Hepatocyte (in vitro differentiated cells): ENCODE measurements around the gene CALU.

ENCODE experiments used
- EZH2 ChIP-seq: fragments of 200-600 bp; sonication (generic); IDR thresholded peaks from 2 replicates; pipeline ENCODE4 v1.6.1; 2016; ENCODE audit warnings: antibody characterized with exemption, mild to moderate bottlenecking, borderline replicate concordance
- EZH2phosphoT487 ChIP-seq: fragments of 200-600 bp; sonication (generic); IDR thresholded peaks from one replicate; pipeline ENCODE4 v1.6.1; 2018; ENCODE audit warnings: antibody characterized with exemption, mild to moderate bottlenecking, low read depth, moderate library complexity; ENCODE audit not compliant: unreplicated experiment, severe bottlenecking
- TF ChIP-seq, protein P1 (sequence below): fragments of 200-600 bp; sonication (generic); IDR thresholded peaks from 2 replicates; pipeline ENCODE4 v1.5.1; 2016; ENCODE audit warnings: antibody characterized with exemption, mild to moderate bottlenecking; ENCODE audit not compliant: poor library complexity

DNA sequence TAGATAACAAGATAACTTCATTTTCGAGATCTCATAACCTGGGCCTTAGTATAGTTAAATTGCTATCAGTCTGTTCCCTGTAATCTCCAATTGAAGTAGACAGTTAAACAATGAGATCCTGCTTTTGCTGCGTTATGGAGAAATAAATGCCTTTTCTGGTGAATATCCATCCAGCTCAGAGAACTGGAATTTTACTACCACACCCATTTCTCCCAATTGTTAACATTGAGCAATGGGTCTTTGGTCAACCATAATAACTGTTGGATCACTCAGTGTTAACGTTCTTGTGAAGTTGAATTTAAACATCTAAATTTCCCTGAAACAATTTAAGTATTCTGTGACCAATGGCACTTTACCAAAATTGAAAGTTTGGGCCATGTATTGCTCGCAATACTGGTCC is 3.0 kb downstream of the CALU start:
- TF ChIP-seq, protein P1, sequence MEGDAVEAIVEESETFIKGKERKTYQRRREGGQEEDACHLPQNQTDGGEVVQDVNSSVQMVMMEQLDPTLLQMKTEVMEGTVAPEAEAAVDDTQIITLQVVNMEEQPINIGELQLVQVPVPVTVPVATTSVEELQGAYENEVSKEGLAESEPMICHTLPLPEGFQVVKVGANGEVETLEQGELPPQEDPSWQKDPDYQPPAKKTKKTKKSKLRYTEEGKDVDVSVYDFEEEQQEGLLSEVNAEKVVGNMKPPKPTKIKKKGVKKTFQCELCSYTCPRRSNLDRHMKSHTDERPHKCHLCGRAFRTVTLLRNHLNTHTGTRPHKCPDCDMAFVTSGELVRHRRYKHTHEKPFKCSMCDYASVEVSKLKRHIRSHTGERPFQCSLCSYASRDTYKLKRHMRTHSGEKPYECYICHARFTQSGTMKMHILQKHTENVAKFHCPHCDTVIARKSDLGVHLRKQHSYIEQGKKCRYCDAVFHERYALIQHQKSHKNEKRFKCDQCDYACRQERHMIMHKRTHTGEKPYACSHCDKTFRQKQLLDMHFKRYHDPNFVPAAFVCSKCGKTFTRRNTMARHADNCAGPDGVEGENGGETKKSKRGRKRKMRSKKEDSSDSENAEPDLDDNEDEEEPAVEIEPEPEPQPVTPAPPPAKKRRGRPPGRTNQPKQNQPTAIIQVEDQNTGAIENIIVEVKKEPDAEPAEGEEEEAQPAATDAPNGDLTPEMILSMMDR: no peak
- TF ChIP-seq EZH2 (no peak), EZH2phosphoT487 (no peak)
